Measurements from ENCODE around the gene GREM1.

The GREM1 gene

DNA sequence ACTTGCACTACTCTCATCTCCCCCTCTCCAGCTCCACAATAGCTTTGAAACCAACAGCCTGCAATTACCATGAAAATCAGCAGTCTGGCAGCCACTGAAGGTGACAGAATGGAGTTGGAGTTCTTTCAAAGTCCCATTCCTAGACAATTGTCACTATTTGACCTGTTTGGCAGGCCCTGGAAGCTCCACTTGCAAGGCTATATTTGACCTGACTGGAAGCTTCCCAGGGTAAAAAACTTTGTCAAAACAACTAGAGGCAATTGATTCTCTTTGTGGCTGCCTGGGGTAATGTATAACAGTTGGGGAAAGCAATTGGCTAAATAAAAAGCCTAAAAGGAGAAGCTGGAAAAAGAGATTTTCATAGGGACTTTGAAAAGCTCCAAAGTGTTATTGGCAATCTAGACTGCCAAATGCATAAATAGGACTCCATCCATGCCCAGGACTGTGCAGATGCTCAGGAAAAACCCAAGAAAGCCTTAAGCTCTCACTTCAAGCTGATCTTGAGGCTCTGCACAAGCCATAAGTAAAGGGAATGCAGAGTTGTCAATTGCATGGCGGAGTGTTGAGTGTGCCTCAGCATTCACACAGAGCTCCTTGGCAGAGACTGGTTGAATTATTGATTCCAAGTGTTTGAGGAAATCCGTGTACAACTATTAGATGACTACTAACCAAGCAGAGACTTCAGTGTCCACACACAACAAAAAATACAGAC, 18.3 kb downstream of the GREM1 start:
- Histone ChIP-seq H3K27ac (no peak overlapping the region), H3K4me1 (ENCODE audit: control insufficient read depth in 1 of 2, insufficient read depth in 1 of 2, low read depth in 1 of 2, low read length in 1 of 2) (no peaks in the 10 kb centered on the region), H3K36me3 (no peaks in the 10 kb centered on the region), H3K4me3 (ENCODE audit: low read depth in 1 of 2, low read length in 1 of 2) (no peak overlapping the region), H3K9me3 (no peaks in the 10 kb centered on the region), H3K27me3 (peaks cover 38% of the 10 kb centered on the region)
- TF ChIP-seq, protein P1, sequence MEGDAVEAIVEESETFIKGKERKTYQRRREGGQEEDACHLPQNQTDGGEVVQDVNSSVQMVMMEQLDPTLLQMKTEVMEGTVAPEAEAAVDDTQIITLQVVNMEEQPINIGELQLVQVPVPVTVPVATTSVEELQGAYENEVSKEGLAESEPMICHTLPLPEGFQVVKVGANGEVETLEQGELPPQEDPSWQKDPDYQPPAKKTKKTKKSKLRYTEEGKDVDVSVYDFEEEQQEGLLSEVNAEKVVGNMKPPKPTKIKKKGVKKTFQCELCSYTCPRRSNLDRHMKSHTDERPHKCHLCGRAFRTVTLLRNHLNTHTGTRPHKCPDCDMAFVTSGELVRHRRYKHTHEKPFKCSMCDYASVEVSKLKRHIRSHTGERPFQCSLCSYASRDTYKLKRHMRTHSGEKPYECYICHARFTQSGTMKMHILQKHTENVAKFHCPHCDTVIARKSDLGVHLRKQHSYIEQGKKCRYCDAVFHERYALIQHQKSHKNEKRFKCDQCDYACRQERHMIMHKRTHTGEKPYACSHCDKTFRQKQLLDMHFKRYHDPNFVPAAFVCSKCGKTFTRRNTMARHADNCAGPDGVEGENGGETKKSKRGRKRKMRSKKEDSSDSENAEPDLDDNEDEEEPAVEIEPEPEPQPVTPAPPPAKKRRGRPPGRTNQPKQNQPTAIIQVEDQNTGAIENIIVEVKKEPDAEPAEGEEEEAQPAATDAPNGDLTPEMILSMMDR (IDR thresholded peaks at IDR 0.05): no peak

DNA sequence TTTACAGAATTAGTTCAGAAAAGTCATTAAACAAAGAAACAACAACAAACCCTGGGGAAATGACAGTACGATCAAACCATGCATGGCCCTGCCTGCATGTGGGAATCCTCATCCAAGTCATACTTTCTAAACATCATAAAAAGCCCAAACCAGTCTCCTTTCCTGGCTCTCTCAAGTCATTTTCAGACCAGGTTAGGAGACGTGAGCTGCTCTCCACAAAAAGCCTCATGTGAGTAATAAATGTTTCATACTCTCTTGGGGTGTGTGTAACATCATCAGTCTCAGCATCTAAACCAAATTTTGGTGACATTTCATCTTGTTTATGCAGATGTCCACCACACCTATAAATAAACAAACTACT, 18.9 kb downstream of the GREM1 start:
- Histone ChIP-seq H3K27me3 (peaks cover 33% of the 10 kb centered on the region), H3K27ac (no peak overlapping the region), H3K4me3 (ENCODE audit: low read depth in 1 of 2, low read length in 1 of 2) (no peak overlapping the region), H3K4me1 (ENCODE audit: control insufficient read depth in 1 of 2, insufficient read depth in 1 of 2, low read depth in 1 of 2, low read length in 1 of 2) (no peaks in the 10 kb centered on the region), H3K9me3 (no peaks in the 10 kb centered on the region), H3K36me3 (no peaks in the 10 kb centered on the region)
- TF ChIP-seq, protein P1 (IDR thresholded peaks at IDR 0.05): no peak

DNA sequence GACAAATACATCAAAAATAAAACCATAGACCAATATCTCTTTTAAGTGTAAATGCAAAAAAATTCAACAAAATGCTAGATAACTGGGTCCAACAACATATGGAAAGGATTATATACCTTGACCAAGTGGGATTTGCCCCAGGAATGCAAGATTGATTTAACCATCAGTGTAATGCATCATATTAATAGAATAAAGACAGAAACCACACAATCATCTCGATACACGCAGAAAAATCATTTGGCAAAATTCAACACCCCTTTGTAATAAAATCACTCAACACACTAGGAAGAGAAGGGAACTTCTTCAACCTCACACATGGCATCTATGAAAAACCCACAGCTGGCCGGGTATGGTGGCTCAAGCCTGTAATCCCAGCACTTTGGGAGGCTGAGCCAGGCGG, 19.5 kb downstream of the GREM1 start:
- Histone ChIP-seq H3K36me3 (no peaks in the 10 kb centered on the region), H3K4me1 (ENCODE audit: control insufficient read depth in 1 of 2, insufficient read depth in 1 of 2, low read depth in 1 of 2, low read length in 1 of 2) (no peaks in the 10 kb centered on the region), H3K9me3 (no peaks in the 10 kb centered on the region), H3K4me3 (ENCODE audit: low read depth in 1 of 2, low read length in 1 of 2) (no peak overlapping the region), H3K27me3 (peaks cover 32% of the 10 kb centered on the region), H3K27ac (no peak overlapping the region)
- TF ChIP-seq, protein P1 (IDR thresholded peaks at IDR 0.05): no peak

DNA sequence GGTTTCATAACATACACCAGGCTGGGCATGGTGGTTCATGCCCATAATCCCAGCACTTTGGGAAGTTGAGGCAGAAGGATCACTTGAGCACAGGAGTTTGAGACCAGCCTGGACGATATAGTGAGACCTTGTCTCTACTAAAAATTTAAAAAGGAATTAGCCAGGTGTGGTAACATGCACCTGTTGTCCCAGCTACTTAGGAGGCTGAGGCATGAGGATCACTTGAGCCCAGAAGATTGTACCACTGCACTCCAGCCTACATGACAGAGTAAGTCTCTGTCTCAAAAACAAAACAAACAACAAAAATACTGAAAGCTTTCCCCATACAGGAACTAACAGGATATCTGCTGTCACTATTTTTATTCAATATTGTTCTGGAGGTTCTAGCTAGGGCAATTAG, 20.9 kb downstream of the GREM1 start:
- H3K27me3 ChIP-seq: peaks cover 21% of the 10 kb centered on the region
- H3K27ac ChIP-seq: no peak overlapping the region
- no peaks in the 10 kb centered on the region for H3K36me3 ChIP-seq
- no peaks in the 10 kb centered on the region for H3K4me1 ChIP-seq (ENCODE audit: control insufficient read depth in 1 of 2, insufficient read depth in 1 of 2, low read depth in 1 of 2, low read length in 1 of 2)
- no peaks in the 10 kb centered on the region for H3K9me3 ChIP-seq
- no peak overlapping the region for H3K4me3 ChIP-seq (ENCODE audit: low read depth in 1 of 2, low read length in 1 of 2)
- TF ChIP-seq, protein P1 (IDR thresholded peaks at IDR 0.05): no peak

DNA sequence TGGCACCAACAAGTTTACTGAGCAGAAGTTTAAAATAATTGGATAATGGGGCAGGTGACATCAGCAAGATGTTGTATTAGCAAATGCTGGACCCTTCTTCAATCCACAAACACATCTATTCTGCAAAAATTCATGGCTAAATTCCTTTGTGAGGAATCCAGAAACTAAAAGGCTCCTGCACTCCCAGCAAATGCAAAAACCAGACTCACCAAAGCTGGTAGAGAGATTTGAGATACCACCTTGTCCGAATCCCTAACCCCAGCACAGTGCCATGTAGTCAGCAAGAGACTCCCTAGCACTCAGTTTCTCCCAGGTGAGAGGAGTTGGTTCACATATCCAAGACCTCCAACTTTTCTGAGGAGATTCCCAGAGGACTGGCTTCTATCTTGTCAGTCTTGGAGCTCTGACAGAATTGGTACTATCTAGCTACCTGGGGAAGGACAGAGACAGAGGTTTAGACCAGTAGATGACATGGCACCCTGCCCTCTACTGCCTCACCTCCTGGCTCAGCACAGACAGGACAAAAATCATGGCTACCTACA, 21.8 kb downstream of the GREM1 start:
- Histone ChIP-seq H3K9me3 (no peaks in the 10 kb centered on the region), H3K36me3 (no peaks in the 10 kb centered on the region), H3K27me3 (peaks cover 21% of the 10 kb centered on the region), H3K4me3 (ENCODE audit: low read depth in 1 of 2, low read length in 1 of 2) (no peak overlapping the region), H3K27ac (no peak overlapping the region), H3K4me1 (ENCODE audit: control insufficient read depth in 1 of 2, insufficient read depth in 1 of 2, low read depth in 1 of 2, low read length in 1 of 2) (no peaks in the 10 kb centered on the region)
- TF ChIP-seq, protein P1 (IDR thresholded peaks at IDR 0.05): no peak
